Karpas-422 (cell line): ENCODE measurements around the gene KLF15. TPM values are rescaled to one million over a fixed set of nuclear protein-coding genes. Genes with fewer than 3 reads are reported as not detected.

ENCODE experiments used
- DNase-seq: peaks from one replicate; pipeline ENCODE4 v3.0.0-alpha.2; 2015
- H2AFZ ChIP-seq: fragments of 200-600 bp; sonication (generic); 2 replicates; pipeline ENCODE4 v1.6.1; 2014; ENCODE audit warnings: antibody characterized with exemption, low read length, mixed read lengths
- H3K27ac ChIP-seq: fragments of 200-600 bp; sonication (generic); 2 replicates; pipeline ENCODE4 v1.5.1; 2014; ENCODE audit warnings: mild to moderate bottlenecking, low read length, moderate library complexity
- H3K27me3 ChIP-seq: fragments of 200-600 bp; sonication (generic); 2 replicates; pipeline ENCODE4 v1.6.1; 2014; ENCODE audit warnings: low read length, mixed read lengths
- H3K36me3 ChIP-seq: fragments of 200-600 bp; sonication (generic); 2 replicates; pipeline ENCODE4 v1.6.1; 2014; ENCODE audit warnings: low read length, mixed read lengths; ENCODE audit not compliant: insufficient read depth
- H3K4me1 ChIP-seq: fragments of 200-600 bp; sonication (generic); 2 replicates; pipeline ENCODE4 v1.6.1; 2014; ENCODE audit warnings: mild to moderate bottlenecking, low read length, mixed read lengths
- H3K4me2 ChIP-seq: fragments of 200-600 bp; sonication (generic); 2 replicates; pipeline ENCODE4 v1.6.1; 2014; ENCODE audit warnings: low read length, low read depth, mild to moderate bottlenecking; ENCODE audit not compliant: poor library complexity, severe bottlenecking
- H3K4me3 ChIP-seq: fragments of 200-600 bp; sonication (generic); 2 replicates; pipeline ENCODE4 v1.5.1; 2014; ENCODE audit warnings: mild to moderate bottlenecking, antibody characterized with exemption, low read length, mixed read lengths
- H3K79me2 ChIP-seq: fragments of 200-600 bp; sonication (generic); 2 replicates; pipeline ENCODE4 v1.6.1; 2014; ENCODE audit warnings: mild to moderate bottlenecking, low read length, mixed read lengths
- H3K9ac ChIP-seq: fragments of 200-600 bp; sonication (generic); 2 replicates; pipeline ENCODE4 v1.6.0; 2014; ENCODE audit warnings: low read length
- H3K9me2 ChIP-seq: fragments of 200-600 bp; sonication (generic), shearing (Covaris generic); replicated peaks from 2 replicates; pipeline ENCODE4 v1.6.0; 2014; ENCODE audit warnings: mild to moderate bottlenecking, low read length, moderate library complexity; ENCODE audit not compliant: insufficient read depth
- H3K9me3 ChIP-seq: fragments of 300-700, 200-600 bp; sonication (generic); 2 replicates; pipeline ENCODE4 v1.6.1; 2014; ENCODE audit warnings: low read length, mixed read lengths
- H4K20me1 ChIP-seq: fragments of 200-600 bp; sonication (generic); 2 replicates; pipeline ENCODE4 v1.6.1; 2014; ENCODE audit warnings: mild to moderate bottlenecking, antibody characterized with exemption, low read length, low read depth; ENCODE audit not compliant: insufficient read depth
- total RNA-seq: library from RNA; depleted of rRNA; stranded (reverse); fragments of >200 nt; shearing (Covaris generic); gene quantifications from 2 replicates; pipeline ENCODE4 v1.2.3, GENCODE V29; 2014; ENCODE audit warnings: low replicate concordance

KLF15 gene
- total RNA-seq, 1 experiment from 2014 or later = not detected

DNA sequence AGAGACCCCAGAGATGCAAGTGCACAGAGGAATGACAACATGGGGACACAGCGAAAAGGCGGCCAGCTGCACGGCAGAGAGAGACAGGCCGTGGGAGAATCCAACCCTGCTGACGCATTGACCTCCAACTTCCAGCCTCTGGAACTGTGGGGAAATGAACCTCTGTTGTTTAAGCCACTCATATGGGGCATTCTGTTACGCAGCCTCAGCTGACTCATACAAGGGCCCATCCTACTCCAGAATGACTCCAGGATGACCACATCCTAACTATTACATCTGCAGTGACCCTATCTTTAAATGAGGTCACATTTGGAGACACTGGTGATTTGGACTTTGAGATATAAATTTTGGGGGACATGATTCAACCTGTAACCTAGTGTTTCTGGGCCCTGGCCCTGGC, 44.0 kb downstream of the KLF15 start:
- no peaks in the 10 kb centered on the region for H3K4me1 ChIP-seq
- H2AFZ ChIP-seq = no peak overlapping the region
- no peak overlapping the region for H3K4me2 ChIP-seq
- no peaks in the 10 kb centered on the region for H3K9me3 ChIP-seq
- H3K9me2 ChIP-seq = no peaks in the 10 kb centered on the region
- H3K4me3 ChIP-seq = no peak overlapping the region
- H3K9ac ChIP-seq = no peak overlapping the region
- H3K27me3 ChIP-seq = no peaks in the 10 kb centered on the region
- DNase-seq = no peak
- H3K27ac ChIP-seq = no peak overlapping the region
- H3K79me2 ChIP-seq = no peaks in the 10 kb centered on the region
- no peaks in the 10 kb centered on the region for H4K20me1 ChIP-seq
- no peaks in the 10 kb centered on the region for H3K36me3 ChIP-seq

GRCh38 chr3:126312341-126312740, 44.9 kb downstream of the KLF15 start:
- Histone ChIP-seq H2AFZ (no peak overlapping the region), H3K79me2 (no peaks in the 10 kb centered on the region), H3K36me3 (no peaks in the 10 kb centered on the region), H3K9ac (no peak overlapping the region), H3K9me3 (no peaks in the 10 kb centered on the region), H3K27ac (no peak overlapping the region), H3K27me3 (no peaks in the 10 kb centered on the region), H3K9me2 (no peaks in the 10 kb centered on the region), H3K4me3 (no peak overlapping the region), H3K4me2 (no peak overlapping the region), H3K4me1 (no peaks in the 10 kb centered on the region), H4K20me1 (no peaks in the 10 kb centered on the region)
- DNase-seq = no peak

GRCh38 chr3:126311338-126311978, 45.8 kb downstream of the KLF15 start:
- Histone ChIP-seq H3K4me2 (no peak overlapping the region), H3K9ac (no peak overlapping the region), H3K9me2 (no peaks in the 10 kb centered on the region), H3K79me2 (no peaks in the 10 kb centered on the region), H3K4me3 (no peak overlapping the region), H4K20me1 (no peaks in the 10 kb centered on the region), H3K36me3 (no peaks in the 10 kb centered on the region), H2AFZ (no peak overlapping the region), H3K27ac (no peak overlapping the region), H3K27me3 (no peaks in the 10 kb centered on the region), H3K4me1 (no peaks in the 10 kb centered on the region), H3K9me3 (no peaks in the 10 kb centered on the region)
- DNase-seq = no peak

- no peaks in the 10 kb centered on the region for H4K20me1 ChIP-seq
- no peak overlapping the region for H2AFZ ChIP-seq
- DNase-seq = no peak
- H3K4me3 ChIP-seq = no peak overlapping the region
- H3K9me2 ChIP-seq = no peaks in the 10 kb centered on the region
- H3K9ac ChIP-seq = no peak overlapping the region
- no peaks in the 10 kb centered on the region for H3K36me3 ChIP-seq
- no peaks in the 10 kb centered on the region for H3K79me2 ChIP-seq
- no peaks in the 10 kb centered on the region for H3K27me3 ChIP-seq
- no peak overlapping the region for H3K4me2 ChIP-seq
- no peaks in the 10 kb centered on the region for H3K4me1 ChIP-seq
- no peaks in the 10 kb centered on the region for H3K9me3 ChIP-seq
- no peak overlapping the region for H3K27ac ChIP-seq
Observed at GRCh38 chr3:126310816-126311215, 46.4 kb downstream of the KLF15 start.

DNA sequence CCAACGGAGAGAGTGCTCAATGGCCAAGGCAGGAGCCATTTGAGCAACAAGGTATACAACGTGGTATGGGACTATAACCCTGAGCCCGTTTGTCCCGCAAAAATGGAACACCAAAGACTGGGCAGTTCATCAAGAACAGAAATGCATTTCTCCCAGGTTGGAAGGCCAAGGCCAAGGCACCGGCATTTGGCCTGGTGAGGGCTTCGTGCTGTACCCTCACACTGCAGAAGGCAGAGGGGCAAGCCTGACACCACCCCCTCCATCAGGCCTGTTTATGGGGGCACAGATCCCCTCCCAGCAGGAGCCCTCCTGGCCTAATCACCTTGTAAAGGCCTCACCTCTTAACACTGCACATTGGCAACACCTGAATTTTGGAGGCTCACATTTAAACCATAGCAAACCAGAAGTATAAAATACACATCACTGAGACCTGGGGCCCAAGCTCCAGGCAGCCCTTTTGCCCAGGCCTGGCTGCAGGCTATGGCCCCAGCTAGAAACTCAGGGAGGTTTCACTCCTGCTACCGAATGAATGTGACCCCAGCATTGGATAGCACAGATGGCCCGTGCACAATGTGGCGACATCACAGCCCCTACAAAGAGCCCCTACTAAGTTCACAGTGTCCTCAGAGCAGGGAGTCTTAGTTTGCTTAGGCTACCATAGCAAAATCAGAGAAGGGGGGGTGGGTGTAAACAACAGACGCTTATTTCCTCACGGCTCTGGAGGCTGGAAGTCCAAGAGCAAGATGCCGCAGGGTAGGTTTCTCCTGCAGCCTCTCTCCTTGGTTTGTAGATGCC, 47.1 kb downstream of the KLF15 start:
- no peak overlapping the region for H2AFZ ChIP-seq
- no peaks in the 10 kb centered on the region for H3K4me1 ChIP-seq
- no peaks in the 10 kb centered on the region for H3K27me3 ChIP-seq
- DNase-seq = no peak
- H3K9me3 ChIP-seq = no peaks in the 10 kb centered on the region
- no peak overlapping the region for H3K4me3 ChIP-seq
- H3K27ac ChIP-seq = no peak overlapping the region
- H3K9me2 ChIP-seq = no peaks in the 10 kb centered on the region
- H3K36me3 ChIP-seq = no peaks in the 10 kb centered on the region
- H3K79me2 ChIP-seq = no peaks in the 10 kb centered on the region
- H4K20me1 ChIP-seq = no peaks in the 10 kb centered on the region
- no peak overlapping the region for H3K4me2 ChIP-seq
- H3K9ac ChIP-seq = no peak overlapping the region

GRCh38 chr3:126309165-126309564, 48.0 kb downstream of the KLF15 start:
- no peak overlapping the region for H3K9ac ChIP-seq
- H3K9me2 ChIP-seq = no peaks in the 10 kb centered on the region
- H3K4me2 ChIP-seq = no peak overlapping the region
- H3K27ac ChIP-seq = no peak overlapping the region
- no peaks in the 10 kb centered on the region for H4K20me1 ChIP-seq
- no peaks in the 10 kb centered on the region for H3K36me3 ChIP-seq
- H3K4me1 ChIP-seq = no peaks in the 10 kb centered on the region
- no peak for DNase-seq
- no peaks in the 10 kb centered on the region for H3K79me2 ChIP-seq
- no peak overlapping the region for H2AFZ ChIP-seq
- no peaks in the 10 kb centered on the region for H3K27me3 ChIP-seq
- no peak overlapping the region for H3K4me3 ChIP-seq
- no peaks in the 10 kb centered on the region for H3K9me3 ChIP-seq

GRCh38 chr3:126308394-126309125, 48.6 kb downstream of the KLF15 start:
- Histone ChIP-seq H4K20me1 (no peaks in the 10 kb centered on the region), H3K36me3 (no peaks in the 10 kb centered on the region), H3K4me3 (no peak overlapping the region), H3K4me2 (no peak overlapping the region), H3K9me2 (no peaks in the 10 kb centered on the region), H3K4me1 (no peaks in the 10 kb centered on the region), H3K9ac (no peak overlapping the region), H3K27ac (no peak overlapping the region), H3K9me3 (no peaks in the 10 kb centered on the region), H3K27me3 (no peaks in the 10 kb centered on the region), H2AFZ (no peak overlapping the region), H3K79me2 (no peaks in the 10 kb centered on the region)
- no peak for DNase-seq
